Measurements from ENCODE around the gene NTSR1.
A peak's percentile ranks its signal among the peaks of the same experiment; 100 is the strongest.

NTSR1 gene

DNA sequence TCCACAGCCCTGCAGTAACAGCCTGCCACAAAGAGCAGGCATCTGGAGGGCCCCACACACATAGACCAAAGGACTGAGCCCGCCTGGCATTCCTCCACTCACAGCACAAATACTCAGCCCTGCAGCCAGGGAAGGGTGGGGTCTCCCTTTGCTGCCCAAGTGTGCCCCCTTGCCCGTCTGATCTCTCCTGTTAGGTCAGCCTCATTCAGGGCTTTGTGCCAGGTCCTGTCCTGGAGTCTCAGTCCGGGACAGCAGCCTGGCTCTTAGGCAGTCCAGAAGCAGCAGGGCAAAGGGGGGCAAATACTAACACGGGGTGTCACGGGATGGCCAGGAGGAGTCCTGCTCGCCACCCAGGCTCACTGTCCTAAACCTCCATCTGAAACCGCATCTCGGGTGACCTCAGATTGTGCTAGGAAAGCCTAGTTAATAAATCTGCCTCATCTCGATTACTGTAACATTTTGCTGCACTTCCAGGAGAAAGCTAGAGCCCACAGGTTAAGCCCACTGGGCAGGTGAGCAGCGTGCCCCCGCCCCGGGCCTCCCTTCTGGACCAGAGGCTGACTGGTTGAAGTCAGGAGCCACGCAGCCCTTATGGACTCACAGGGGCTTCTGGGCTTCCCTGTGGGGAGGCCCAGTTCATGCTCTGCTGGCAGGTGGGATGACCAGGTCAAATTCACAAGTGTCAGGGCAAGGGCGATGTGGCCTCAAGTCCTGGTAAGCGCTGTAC, 92.8 kb downstream of the NTSR1 start:
- TF ChIP-seq, protein P1, sequence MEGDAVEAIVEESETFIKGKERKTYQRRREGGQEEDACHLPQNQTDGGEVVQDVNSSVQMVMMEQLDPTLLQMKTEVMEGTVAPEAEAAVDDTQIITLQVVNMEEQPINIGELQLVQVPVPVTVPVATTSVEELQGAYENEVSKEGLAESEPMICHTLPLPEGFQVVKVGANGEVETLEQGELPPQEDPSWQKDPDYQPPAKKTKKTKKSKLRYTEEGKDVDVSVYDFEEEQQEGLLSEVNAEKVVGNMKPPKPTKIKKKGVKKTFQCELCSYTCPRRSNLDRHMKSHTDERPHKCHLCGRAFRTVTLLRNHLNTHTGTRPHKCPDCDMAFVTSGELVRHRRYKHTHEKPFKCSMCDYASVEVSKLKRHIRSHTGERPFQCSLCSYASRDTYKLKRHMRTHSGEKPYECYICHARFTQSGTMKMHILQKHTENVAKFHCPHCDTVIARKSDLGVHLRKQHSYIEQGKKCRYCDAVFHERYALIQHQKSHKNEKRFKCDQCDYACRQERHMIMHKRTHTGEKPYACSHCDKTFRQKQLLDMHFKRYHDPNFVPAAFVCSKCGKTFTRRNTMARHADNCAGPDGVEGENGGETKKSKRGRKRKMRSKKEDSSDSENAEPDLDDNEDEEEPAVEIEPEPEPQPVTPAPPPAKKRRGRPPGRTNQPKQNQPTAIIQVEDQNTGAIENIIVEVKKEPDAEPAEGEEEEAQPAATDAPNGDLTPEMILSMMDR (IDR thresholded peaks at IDR 0.05; ENCODE audit: borderline replicate concordance, insufficient read depth, low read depth, low read length): no peak
- H3K4me3 ChIP-seq (ENCODE audit: low read depth, low read length): no peak overlapping the region

DNA sequence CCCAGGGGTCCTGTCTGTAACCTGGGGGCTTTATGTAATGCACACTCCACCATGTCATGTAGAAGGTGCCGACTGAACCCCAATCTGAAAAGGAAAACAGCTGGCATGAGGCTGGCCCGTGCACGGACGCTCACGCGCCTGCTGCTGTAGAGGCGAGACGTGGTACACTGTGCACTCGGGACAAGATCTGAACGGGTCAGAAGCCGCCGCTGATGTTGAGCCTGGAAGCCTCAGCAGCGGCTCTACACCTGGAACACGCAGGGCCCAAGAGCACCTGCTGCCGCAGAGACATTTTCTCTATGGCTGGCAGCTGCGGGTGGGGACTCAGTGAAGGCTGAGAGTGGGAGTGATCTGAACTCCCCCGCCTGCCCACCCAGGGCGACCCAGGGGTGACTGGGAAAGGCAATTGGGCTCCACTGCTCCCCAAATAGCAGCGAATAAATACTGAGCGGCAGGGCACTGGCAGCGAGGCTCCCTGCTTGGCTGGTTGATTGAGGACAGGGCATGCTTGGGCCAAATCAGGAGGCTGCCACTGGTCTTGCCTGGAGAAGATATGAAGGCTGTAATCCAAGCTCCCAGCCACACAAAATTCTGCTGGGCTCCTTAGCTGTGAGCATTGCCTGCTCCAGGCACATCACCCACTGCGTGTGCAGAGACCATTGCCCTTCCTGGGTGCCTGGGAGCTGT, 93.5 kb downstream of the NTSR1 start:
- TF ChIP-seq, protein P1 (IDR thresholded peaks at IDR 0.05; ENCODE audit: borderline replicate concordance, insufficient read depth, low read depth, low read length): no peak
- H3K4me3 ChIP-seq (ENCODE audit: low read depth, low read length): no peak overlapping the region

GRCh38 chr20:62804021-62804626, 95.5 kb downstream of the NTSR1 start:
- TF ChIP-seq, protein P1 (IDR thresholded peaks at IDR 0.05; ENCODE audit: borderline replicate concordance, insufficient read depth, low read depth, low read length): 0 out of 2 replicates have a peak, but pooled peaks have one; percentile 2
- H3K4me3 ChIP-seq (ENCODE audit: low read depth, low read length): no peak overlapping the region

DNA sequence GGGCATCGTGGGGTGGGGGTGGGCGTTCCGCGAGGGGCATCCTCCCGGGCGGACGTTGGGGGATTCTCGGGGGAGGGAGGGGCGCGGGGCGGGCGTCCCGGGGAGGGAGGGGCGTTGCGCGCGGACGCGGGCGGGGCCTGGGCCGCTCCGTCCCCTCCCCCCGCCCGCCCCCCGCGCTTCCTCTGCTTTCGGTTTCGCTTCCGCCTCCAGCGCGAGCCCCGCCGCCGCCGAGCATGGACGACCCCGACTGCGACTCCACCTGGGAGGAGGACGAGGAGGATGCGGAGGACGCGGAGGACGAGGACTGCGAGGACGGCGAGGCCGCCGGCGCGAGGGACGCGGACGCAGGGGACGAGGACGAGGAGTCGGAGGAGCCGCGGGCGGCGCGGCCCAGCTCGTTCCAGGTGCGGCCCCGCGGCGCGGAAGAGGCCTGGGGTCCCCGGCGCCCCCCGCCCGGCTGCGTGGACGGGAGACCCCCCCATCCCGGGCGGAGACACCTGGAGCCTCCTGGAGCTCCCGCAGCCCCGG, 96.1 kb downstream of the NTSR1 start, which contains the start of gene OGFR:
Gene OGFR, plus strand, starts transcription at position 209 of the 528 bp plus-strand sequence. Its CDS starts 25 bp downstream, at position 234.
- H3K4me3 ChIP-seq (ENCODE audit: low read depth, low read length): peak within 1 kb of the TSS; percentile 69
- TF ChIP-seq, protein P1 (IDR thresholded peaks at IDR 0.05; ENCODE audit: borderline replicate concordance, insufficient read depth, low read depth, low read length): no peak

DNA sequence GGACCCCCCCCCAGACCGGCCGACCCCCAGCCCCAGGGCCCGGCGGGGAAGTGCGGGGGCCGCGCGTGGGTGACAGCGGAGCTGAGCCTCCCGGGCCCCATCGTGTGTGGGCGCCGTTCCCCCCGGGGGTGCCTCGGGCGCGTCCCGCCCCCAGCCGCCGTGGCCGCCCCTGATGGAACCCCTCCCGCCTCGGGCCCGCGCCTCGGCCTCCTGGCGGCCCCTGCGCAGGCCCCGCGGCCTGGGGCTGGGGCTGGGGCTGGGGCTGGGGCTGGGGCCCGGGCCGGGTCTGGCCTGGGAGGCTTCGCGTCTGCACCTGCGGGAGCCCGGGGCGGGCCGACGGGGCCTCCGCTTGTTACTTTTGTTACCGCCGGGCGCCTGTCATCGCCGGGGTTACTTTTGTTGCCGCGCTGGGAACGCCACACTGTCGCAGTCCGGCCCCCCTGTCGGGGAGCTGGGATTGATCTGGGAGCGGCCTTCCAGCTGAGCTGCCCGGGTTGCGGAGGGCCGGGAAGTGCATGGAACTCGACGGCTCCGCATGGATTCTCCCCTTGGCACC, 96.6 kb downstream of the NTSR1 start:
- H3K4me3 ChIP-seq (ENCODE audit: low read depth, low read length): peak overlapping the region; percentile 69
- TF ChIP-seq, protein P1 (IDR thresholded peaks at IDR 0.05; ENCODE audit: borderline replicate concordance, insufficient read depth, low read depth, low read length): no peak

GRCh38 chr20:62805711-62806382, 97.2 kb downstream of the NTSR1 start:
- peak overlapping the region; percentile 69 for H3K4me3 ChIP-seq (ENCODE audit: low read depth, low read length)
- TF ChIP-seq, protein P1 (IDR thresholded peaks at IDR 0.05; ENCODE audit: borderline replicate concordance, insufficient read depth, low read depth, low read length): no peak
